Neural crest cell (in vitro differentiated cells): Measurements from ENCODE around the gene CFAP61. TPM values are rescaled to one million over a fixed set of nuclear protein-coding genes. Genes with fewer than 3 reads are reported as not detected.
"Not testable (repeated sequence)": the region's sequence is repeated elsewhere in the genome, so short reads cannot be mapped to it uniquely, and the experiment has no call there.

Source experiments
- DNase-seq: peaks from one replicate; pipeline ENCODE4 v3.0.0; 2021; ENCODE audit warnings: low read depth, mixed read lengths, low spot score
- H3K27ac Mint-ChIP-seq: one replicate; pipeline ENCODE4 v1.8.0; 2021; ENCODE audit warnings: mild to moderate bottlenecking, mixed read lengths; ENCODE audit not compliant: unreplicated experiment
- H3K27me3 Mint-ChIP-seq: 2 replicates; pipeline ENCODE4 v1.8.0; 2021; ENCODE audit warnings: low read depth, mild to moderate bottlenecking, mixed read lengths
- H3K36me3 Mint-ChIP-seq: 2 replicates; pipeline ENCODE4 v1.8.0; 2021; ENCODE audit warnings: low read depth, mild to moderate bottlenecking, mixed read lengths
- H3K4me1 Mint-ChIP-seq: 2 replicates; pipeline ENCODE4 v1.8.0; 2021; ENCODE audit warnings: mixed read lengths
- H3K4me3 Mint-ChIP-seq: one replicate; pipeline ENCODE4 v1.8.0; 2021; ENCODE audit warnings: mild to moderate bottlenecking, mixed read lengths
- H3K9me3 Mint-ChIP-seq: 2 replicates; pipeline ENCODE4 v1.8.0; 2021; ENCODE audit warnings: mixed read lengths
- CTCF ChIP-seq: fragments of 200-600 bp; sonication (generic); conservative IDR thresholded peaks from 2 replicates; pipeline ENCODE4 v1.5.0; 2021; ENCODE audit warnings: antibody characterized with exemption, mild to moderate bottlenecking
- total RNA-seq: library from RNA; stranded (reverse); gene quantifications from 2 replicates; pipeline ENCODE4 v1.2.1, GENCODE V29; 2021

The CFAP61 gene
- total RNA-seq, 1 donor from 2014 or later = 1.9 TPM

- Mint-ChIP-seq H3K36me3 (no peaks in the 10 kb centered on the region), H3K27me3 (no peaks in the 10 kb centered on the region), H3K9me3 (no peaks in the 10 kb centered on the region), H3K4me1 (peaks cover 14% of the 10 kb centered on the region), H3K4me3 (no peak overlapping the region), H3K27ac (no peak overlapping the region)
- DNase-seq = no peak
- no peak for TF ChIP-seq CTCF
These were observed 51.2 kb downstream of the CFAP61 start for GRCh38 chr20:20103486-20103885.

GRCh38 chr20:20123187-20123586 is 70.9 kb downstream of the CFAP61 start:
- not testable (repeated sequence) for H3K4me1 Mint-ChIP-seq, H3K27ac Mint-ChIP-seq, H3K4me3 Mint-ChIP-seq, DNase-seq
- Mint-ChIP-seq H3K36me3 (peaks cover 26% of the 10 kb centered on the region), H3K9me3 (peaks cover 33% of the 10 kb centered on the region), H3K27me3 (peaks cover 19% of the 10 kb centered on the region)

- H3K27ac Mint-ChIP-seq = no peak overlapping the region
- H3K9me3 Mint-ChIP-seq = peaks cover 23% of the 10 kb centered on the region
- H3K4me1 Mint-ChIP-seq = no peaks in the 10 kb centered on the region
- peak; percentile 58 for TF ChIP-seq CTCF
- no peak overlapping the region for H3K4me3 Mint-ChIP-seq
- peaks cover 13% of the 10 kb centered on the region for H3K36me3 Mint-ChIP-seq
- no peak for DNase-seq
- peaks cover 5% of the 10 kb centered on the region for H3K27me3 Mint-ChIP-seq
These were observed 78.1 kb downstream of the CFAP61 start for GRCh38 chr20:20130399-20130798.

- TF ChIP-seq CTCF = no peak
These were observed 82.7 kb downstream of the CFAP61 start for GRCh38 chr20:20134941-20135575.

GRCh38 chr20:20136313-20136712 is 84.0 kb downstream of the CFAP61 start:
- no peak for DNase-seq
- Mint-ChIP-seq H3K9me3 (peaks cover 5% of the 10 kb centered on the region), H3K4me3 (no peak overlapping the region), H3K36me3 (no peaks in the 10 kb centered on the region), H3K27me3 (no peaks in the 10 kb centered on the region), H3K27ac (no peak overlapping the region), H3K4me1 (no peaks in the 10 kb centered on the region)
- no peak for TF ChIP-seq CTCF

More at GRCh38 chr20:20134941-20135575, 82.7 kb downstream of the CFAP61 start:
- no peaks in the 10 kb centered on the region for H3K4me1 Mint-ChIP-seq
- H3K9me3 Mint-ChIP-seq = peaks cover 12% of the 10 kb centered on the region
- H3K27ac Mint-ChIP-seq = no peak overlapping the region
- H3K4me3 Mint-ChIP-seq = no peak overlapping the region
- no peaks in the 10 kb centered on the region for H3K27me3 Mint-ChIP-seq
- H3K36me3 Mint-ChIP-seq = peaks cover 6% of the 10 kb centered on the region
- no peak for DNase-seq

GRCh38 chr20:20137851-20138250 is 85.5 kb downstream of the CFAP61 start:
- TF ChIP-seq CTCF = no peak

More at GRCh38 chr20:20137851-20138250, 85.5 kb downstream of the CFAP61 start:
- Mint-ChIP-seq H3K4me1 (no peaks in the 10 kb centered on the region), H3K9me3 (peaks cover 3% of the 10 kb centered on the region), H3K27me3 (no peaks in the 10 kb centered on the region), H3K4me3 (no peak overlapping the region), H3K27ac (no peak overlapping the region), H3K36me3 (no peaks in the 10 kb centered on the region)
- no peak for DNase-seq
